IMR-90 (cell line): ENCODE results near the gene AK2. TPM values are rescaled to one million over a fixed set of nuclear protein-coding genes. Genes with fewer than 3 reads are reported as not detected.
A peak's percentile ranks its signal among the peaks of the same experiment; 100 is the strongest.

Source experiments
- ATAC-seq: fragments of 200-7000 bp; cut with Tn5 transposase; 2 replicates; pipeline ENCODE4 v1.9.1; 2020; ENCODE audit warnings: low read depth, mild to moderate bottlenecking, moderate library complexity
- BruUV-seq: library from RNA; stranded (reverse); fragments of 400-500 nt; replicated peaks from 2 replicates; lab custom pipeline; 2021; lab: Mats Ljungman, UMichigan
- CTCF ChIA-PET: fragments of 300-600 bp; formaldehyde crosslinking; extraction: SDS; loops from one replicate; lab custom pipeline; 2021; ENCODE audit warnings: antibody characterized with exemption; lab: Yijun Ruan, JAX
- POLR2A ChIA-PET: fragments of 300-600 bp; sonication (Branson Sonifier 250); formaldehyde crosslinking; loops from one replicate; lab custom pipeline; 2022; ENCODE audit warnings: antibody characterized with exemption; ENCODE audit not compliant: unreplicated experiment; lab: Charles Lee
- DNase-seq: peaks from one replicate; pipeline ENCODE4 v3.0.0; 2013
- H2AFZ ChIP-seq: replicated peaks from 2 replicates; pipeline ENCODE3; 2013; ENCODE audit warnings: low read length, mild to moderate bottlenecking; ENCODE audit not compliant: poor library complexity
- H2AK5ac ChIP-seq: 2 replicates; pipeline ENCODE4 v1.6.1; 2013; ENCODE audit warnings: low read depth, low read length, inconsistent platforms
- H2AK9ac ChIP-seq: replicated peaks from 2 replicates; pipeline ENCODE3; 2013; ENCODE audit warnings: mild to moderate bottlenecking, low read depth, low read length, moderate library complexity; ENCODE audit not compliant: poor library complexity
- H2BK120ac ChIP-seq: 2 replicates; pipeline ENCODE4 v1.6.1; 2013; ENCODE audit warnings: low read depth, low read length, inconsistent platforms
- H2BK15ac ChIP-seq: 3 replicates; pipeline ENCODE4 v1.6.1; 2013; ENCODE audit warnings: low read depth, low read length, inconsistent platforms
- H2BK20ac ChIP-seq: 2 replicates; pipeline ENCODE4 v1.6.1; 2013; ENCODE audit warnings: low read depth, mild to moderate bottlenecking, inconsistent platforms, low read length, moderate library complexity
- H2BK5ac ChIP-seq: 2 replicates; pipeline ENCODE4 v1.6.1; 2013; ENCODE audit warnings: mild to moderate bottlenecking, low read depth, low read length, inconsistent platforms; ENCODE audit not compliant: poor library complexity, severe bottlenecking
- H3K14ac ChIP-seq: replicated peaks from 2 replicates; pipeline ENCODE4 v1.6.1; 2013; ENCODE audit warnings: low read depth, low read length, inconsistent platforms
- H3K18ac ChIP-seq: 2 replicates; pipeline ENCODE4 v1.6.1; 2013; ENCODE audit warnings: low read depth, low read length, control low read depth
- H3K23ac ChIP-seq: 2 replicates; pipeline ENCODE4 v1.6.1; 2013; ENCODE audit warnings: low read depth, low read length, inconsistent platforms
- H3K27ac ChIP-seq: 2 replicates; pipeline ENCODE4 v1.5.1; 2013; ENCODE audit warnings: mild to moderate bottlenecking, control low read depth, low read length; ENCODE audit not compliant: insufficient read depth
- H3K27me3 ChIP-seq: 2 replicates; pipeline ENCODE4 v1.6.1; 2013; ENCODE audit warnings: low read length; ENCODE audit not compliant: control insufficient read depth, insufficient read depth
- H3K36me3 ChIP-seq: 2 replicates; pipeline ENCODE4 v1.6.1; 2013; ENCODE audit warnings: low read length, mixed read lengths; ENCODE audit not compliant: control insufficient read depth, insufficient read depth
- H3K4ac ChIP-seq: 2 replicates; pipeline ENCODE4 v1.6.1; 2013; ENCODE audit warnings: low read depth, low read length, inconsistent platforms
- H3K4me1 ChIP-seq: 2 replicates; pipeline ENCODE4 v1.6.1; 2013; ENCODE audit warnings: low read length, mixed read lengths; ENCODE audit not compliant: control insufficient read depth, insufficient read depth
- H3K4me2 ChIP-seq: 2 replicates; pipeline ENCODE4 v1.6.1; 2013; ENCODE audit warnings: low read depth, mild to moderate bottlenecking, control low read depth, low read length, moderate library complexity
- H3K4me3 ChIP-seq: 2 replicates; pipeline ENCODE4 v1.5.1; 2013; ENCODE audit warnings: low read depth, mild to moderate bottlenecking, control low read depth, low read length, moderate library complexity; ENCODE audit not compliant: insufficient read depth
- H3K56ac ChIP-seq: 2 replicates; pipeline ENCODE4 v1.6.1; 2013; ENCODE audit warnings: low read length, inconsistent platforms; ENCODE audit not compliant: insufficient read depth; ENCODE audit errors: extremely low read depth
- H3K79me1 ChIP-seq, 2 experiments: 2 replicates each; pipeline ENCODE4 v1.6.1; 2013; ENCODE audit warnings: low read length in 2 of 2, inconsistent platforms in 1 of 2, low read depth in 1 of 2
- H3K9ac ChIP-seq: 2 replicates; pipeline ENCODE4 v1.6.1; 2013; ENCODE audit warnings: low read depth, low read length, control low read depth
- H3K9me1 ChIP-seq: 2 replicates; pipeline ENCODE4 v1.6.1; 2013; ENCODE audit warnings: low read length, inconsistent platforms; ENCODE audit not compliant: insufficient read depth
- H3K9me3 ChIP-seq: 2 replicates; pipeline ENCODE4 v1.6.1; 2013; ENCODE audit warnings: low read length; ENCODE audit not compliant: control insufficient read depth, insufficient read depth
- H4K20me1 ChIP-seq: 2 replicates; pipeline ENCODE4 v1.6.1; 2013; ENCODE audit warnings: low read length, inconsistent platforms; ENCODE audit not compliant: insufficient read depth
- H4K5ac ChIP-seq: 2 replicates; pipeline ENCODE4 v1.6.1; 2013; ENCODE audit warnings: mild to moderate bottlenecking, low read depth, low read length, control low read depth
- H4K8ac ChIP-seq, 2 experiments: 2 replicates each; pipeline ENCODE4 v1.6.1; 2013; ENCODE audit warnings: low read depth in 2 of 2, low read length in 2 of 2, control low read depth in 1 of 2, inconsistent platforms in 1 of 2
- H4K91ac ChIP-seq: 2 replicates; pipeline ENCODE4 v1.6.1; 2013; ENCODE audit warnings: low read depth, low read length, inconsistent platforms; ENCODE audit not compliant: insufficient read depth
- CEBPB ChIP-seq: IDR thresholded peaks from 2 replicates; pipeline ENCODE4 v1.6.1; 2012; ENCODE audit warnings: low read depth, low read length, improper control_type of control experiment
- FOS ChIP-seq: fragments of 150-350 bp; IDR thresholded peaks from 2 replicates; pipeline ENCODE4 v1.6.1; 2016; ENCODE audit warnings: low read depth, low read length
- NFE2L2 ChIP-seq: fragments of 150-350 bp; IDR thresholded peaks from 2 replicates; pipeline ENCODE4 v1.6.1; 2016; ENCODE audit warnings: low read depth, mild to moderate bottlenecking, low read length
- SMC3 ChIP-seq: fragments of 150-350 bp; IDR thresholded peaks from 2 replicates; pipeline ENCODE4 v1.6.1; 2016; ENCODE audit warnings: low read depth, mild to moderate bottlenecking, antibody characterized with exemption, low read length, moderate library complexity
- WGBS, 2 experiments: methylation state at CpG; one replicate each; pipeline versions ENCODE4 v1.1.5 to v1.1.7; 2013; ENCODE audit warnings: missing lambda C conversion rate in 2 of 2; ENCODE audit not compliant: insufficient read length in 1 of 2; ENCODE audit errors: extremely low coverage in 2 of 2; 5-methylcytosine and 5-hydroxymethylcytosine counted together
- dilution Hi-C: fragments of 300-500 bp; cut with HindIII; formaldehyde crosslinking; loops from one replicate; pipeline ENCODE4 v1.14.3; 2018; ENCODE audit warnings: low sequenced_read_pairs; ENCODE audit not compliant: unreplicated experiment
- in situ Hi-C: fragments of 300-500 bp; cut with MboI; formaldehyde crosslinking; loops from 3 replicates; pipeline ENCODE4 v1.14.3; 2019; ENCODE audit warnings: low sequenced_read_pairs, inconsistent platforms, mixed read lengths
- intact Hi-C: fragments of 100-400 bp; cut with micrococcal nuclease; formaldehyde crosslinking; loops from 2 replicates; pipeline ENCODE4 v1.10.0; 2022
- polyA plus RNA-seq, 3 experiments: library from polyadenylated mRNA; depleted of rRNA; stranded (reverse); fragments of >200 nt; gene quantifications; 2 replicates each; pipeline ENCODE4 v1.2.3, GENCODE V29; 2012; ENCODE audit warnings: low replicate concordance in 1 of 3
- total RNA-seq: library from RNA; depleted of rRNA; stranded (reverse); fragments of >200 nt; gene quantifications from 2 replicates; pipeline ENCODE4 v1.2.3, GENCODE V29; 2012

Gene AK2
- total and polyA plus RNA-seq, 2 of the 4 experiments (the other 2 are of a cell fraction): 118 to 203 TPM

- Histone ChIP-seq H3K56ac (no peak overlapping the region), H4K91ac (peak overlapping the region; percentile 19; the same call in 1 of the 2 replicates), H3K36me3 (no peaks in the 10 kb centered on the region), H3K4ac (peak overlapping the region; percentile 10), H2BK20ac (no peak overlapping the region), H3K4me3 (no peak overlapping the region), H3K9me1 (peaks cover 29% of the 10 kb centered on the region), H3K4me2 (no peak overlapping the region), H2AK9ac (peak overlapping the region; percentile 3), H4K8ac (peak overlapping the region in 1 of 2 experiments; percentile 39; a peak in 2 of 4 replicates), H3K9ac (no peak overlapping the region), H3K9me3 (no peaks in the 10 kb centered on the region), H3K14ac (0 out of 2 replicates have a peak overlapping the region, but pooled peaks have one; percentile 1), H4K20me1 (peaks cover 4% of the 10 kb centered on the region), H2BK15ac (peak overlapping the region; percentile 5; the same call in 1 of the 3 replicates), H3K27me3 (no peaks in the 10 kb centered on the region), H3K79me1 (no peaks in the 10 kb centered on the region), H2AK5ac (peak overlapping the region; percentile 12; the same call in 1 of the 2 replicates), H2AFZ (peak overlapping the region; percentile 59), H2BK5ac (peak overlapping the region; percentile 17), H3K4me1 (peaks cover 28% of the 10 kb centered on the region), H3K18ac (no peak overlapping the region), H4K5ac (peak overlapping the region; percentile 8; the same call in 1 of the 2 replicates), H2BK120ac (peak overlapping the region; percentile 4; the same call in 1 of the 2 replicates), H3K27ac (peak overlapping the region; percentile 3; the same call in 1 of the 2 replicates), H3K23ac (no peak overlapping the region)
- peak; percentile 91 for ATAC-seq
- WGBS, 2 experiments: no CpG with 5 or more reads among the region's 7 CpGs
- intact Hi-C loops: no loop called here
- in situ Hi-C loops: no loop called here
- BruUV-seq: no TSS peak
- TF ChIP-seq FOS (0 out of 2 replicates have a peak, but pooled peaks have one; percentile 5), SMC3 (no peak), CEBPB (peak; percentile 69; the same call in 1 of the 2 replicates), NFE2L2 (peak; percentile 46; the same call in 1 of the 2 replicates)
- DNase-seq: peak; percentile 95
- POLR2A ChIA-PET: no interaction called here
- dilution Hi-C loops: no loop called here
- CTCF ChIA-PET: interaction anchor here (0.5 to 1.6 kb wide), 5 partner anchors 8 to 60 kb away, joined by 3 to 5 read pairs (median 3); no protein-coding TSS in a partner anchor
These were observed 44.0 kb downstream of the AK2 start for GRCh38 chr1:32992489-32993323.
